A673 (cell line): ENCODE measurements around the gene MARK2.

Source experiments
- CTCF ChIP-seq: fragments of 300-800, 200-600 bp; sonication (generic); conservative IDR thresholded peaks from 2 replicates; pipeline ENCODE4 v1.5.1; 2017; ENCODE audit warnings: low read depth, mild to moderate bottlenecking, antibody characterized with exemption, low read length, moderate library complexity, mixed read lengths
- EZH2 ChIP-seq: fragments of 200-600 bp; sonication (generic); IDR thresholded peaks from 2 replicates; pipeline ENCODE4 v1.6.1; 2017; ENCODE audit warnings: borderline replicate concordance, low read depth, mild to moderate bottlenecking, mixed read lengths, antibody characterized with exemption, low read length; ENCODE audit not compliant: poor library complexity, severe bottlenecking

GRCh38 chr11:63834535-63835157 is 4.3 kb upstream of the MARK2 start:
- TF ChIP-seq CTCF (no peak), EZH2 (no peak)
